ENCODE results near the gene MSLN.

GRCh38 chr16:749010-749409 lies 11.5 kb upstream of the MSLN start:
- TF ChIP-seq CTCF (IDR thresholded peaks at IDR 0.05; ENCODE audit: insufficient read depth, low read length, poor library complexity, severe bottlenecking) (no peak), EZH2phosphoT487 (conservative IDR thresholded peaks at IDR 0.05; ENCODE audit: low read length) (no peak)

Data from SU-DHL-6 (cell line).